ENCODE data around the gene AK8. TPM values are rescaled to one million over a fixed set of nuclear protein-coding genes. Genes with fewer than 3 reads are reported as not detected.

Gene AK8
- total and polyA plus RNA-seq, 11 donors = 0.61 to 1.4 TPM; not detected in 9

DNA sequence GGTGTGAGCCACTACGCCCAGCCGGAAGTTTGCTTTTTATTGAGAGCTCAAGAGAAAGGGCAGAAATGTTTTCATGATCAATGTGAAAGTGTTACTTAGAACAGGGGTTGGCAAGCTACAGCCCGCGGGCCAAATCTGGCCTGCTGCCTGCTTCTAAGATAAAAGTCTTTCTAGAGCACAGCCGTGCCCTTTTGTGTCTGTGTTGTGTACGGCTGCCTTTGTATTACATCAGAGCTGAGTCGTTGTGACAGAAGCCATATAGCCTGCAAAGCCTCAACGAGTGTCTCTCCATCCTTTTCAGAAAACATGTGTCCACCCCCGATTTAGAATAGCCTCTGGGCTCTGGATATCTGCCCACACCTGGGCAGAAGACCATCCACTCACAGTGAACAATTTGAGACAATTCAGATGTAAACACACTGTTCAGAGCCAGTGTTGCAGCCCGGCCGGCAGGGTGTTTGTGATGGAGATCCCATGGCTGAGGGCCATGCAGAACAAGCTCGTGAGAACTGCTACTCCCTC lies 28.8 kb downstream of the AK8 start:
- intact Hi-C loops (cut with DNase I) = no loop called here
- peak overlapping the region in 3 of 12 donors; percentile 15 to 71 (median 28) for H3K27ac ChIP-seq

DNA sequence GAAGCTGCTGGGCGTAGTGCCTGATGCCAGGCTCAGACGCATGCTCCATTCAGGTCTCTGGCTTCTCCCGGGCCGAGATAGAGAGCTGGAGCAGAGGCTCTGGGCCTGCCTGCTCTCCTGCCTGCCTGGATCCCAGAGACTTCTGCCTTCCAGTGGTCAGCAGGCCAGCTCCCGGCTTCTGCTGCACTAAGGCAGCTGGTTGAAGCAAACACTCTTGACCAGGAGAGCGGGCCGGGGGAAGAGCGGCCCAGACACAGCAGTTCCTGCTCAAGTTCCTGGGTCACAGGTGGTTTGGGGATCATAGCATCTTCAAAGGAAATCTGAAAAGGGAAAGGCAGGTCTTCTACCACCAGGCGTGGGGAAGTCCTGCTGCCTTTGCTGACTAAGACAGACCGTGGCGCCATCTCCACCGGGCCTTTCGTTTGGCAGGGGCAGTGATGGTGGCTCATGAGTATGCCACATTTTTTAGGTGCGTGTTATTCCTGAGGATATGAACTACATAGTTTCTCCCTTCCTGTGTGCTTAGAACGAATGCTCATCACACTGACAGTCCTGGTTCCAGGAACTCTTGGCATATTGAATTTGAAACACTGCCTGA lies 31.1 kb downstream of the AK8 start:
- intact Hi-C loops (cut with DNase I) = no loop called here
- 87 to 91% (median 87%) methylated on average over 10 to 15 of the region's 15 CpGs for WGBS, 4 donors
- H3K27ac ChIP-seq = no peak overlapping the region
- ATAC-seq = no peak
- no peaks in the 10 kb centered on the region for H3K36me3 ChIP-seq
- no peak overlapping the region for H3K4me3 ChIP-seq
- H3K4me1 ChIP-seq = no peaks in the 10 kb centered on the region
- DNase-seq = no peak
- H3K27me3 ChIP-seq = no peaks in the 10 kb centered on the region
- TF ChIP-seq, protein P1, sequence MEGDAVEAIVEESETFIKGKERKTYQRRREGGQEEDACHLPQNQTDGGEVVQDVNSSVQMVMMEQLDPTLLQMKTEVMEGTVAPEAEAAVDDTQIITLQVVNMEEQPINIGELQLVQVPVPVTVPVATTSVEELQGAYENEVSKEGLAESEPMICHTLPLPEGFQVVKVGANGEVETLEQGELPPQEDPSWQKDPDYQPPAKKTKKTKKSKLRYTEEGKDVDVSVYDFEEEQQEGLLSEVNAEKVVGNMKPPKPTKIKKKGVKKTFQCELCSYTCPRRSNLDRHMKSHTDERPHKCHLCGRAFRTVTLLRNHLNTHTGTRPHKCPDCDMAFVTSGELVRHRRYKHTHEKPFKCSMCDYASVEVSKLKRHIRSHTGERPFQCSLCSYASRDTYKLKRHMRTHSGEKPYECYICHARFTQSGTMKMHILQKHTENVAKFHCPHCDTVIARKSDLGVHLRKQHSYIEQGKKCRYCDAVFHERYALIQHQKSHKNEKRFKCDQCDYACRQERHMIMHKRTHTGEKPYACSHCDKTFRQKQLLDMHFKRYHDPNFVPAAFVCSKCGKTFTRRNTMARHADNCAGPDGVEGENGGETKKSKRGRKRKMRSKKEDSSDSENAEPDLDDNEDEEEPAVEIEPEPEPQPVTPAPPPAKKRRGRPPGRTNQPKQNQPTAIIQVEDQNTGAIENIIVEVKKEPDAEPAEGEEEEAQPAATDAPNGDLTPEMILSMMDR (IDR thresholded peaks at IDR 0.05) = no peak
- TF ChIP-seq POLR2A (IDR thresholded peaks at IDR 0.05) = no peak
- no peaks in the 10 kb centered on the region for H3K9me3 ChIP-seq

More for the DNA sequence above, 28.8 kb downstream of the AK8 start:
- DNase-seq (peak in 2 of 5 donors; percentile 51 to 65), ATAC-seq (peak; percentile 77 to 93 (median 90))
- H3K9me3 ChIP-seq = no peaks in the 10 kb centered on the region
- no peaks in the 10 kb centered on the region for H3K4me1 ChIP-seq
- H3K27me3 ChIP-seq = no peaks in the 10 kb centered on the region
- H3K4me3 ChIP-seq = no peak overlapping the region
- H3K36me3 ChIP-seq = no peaks in the 10 kb centered on the region
- no peak for TF ChIP-seq POLR2A (IDR thresholded peaks at IDR 0.05)
- TF ChIP-seq, protein P1 (IDR thresholded peaks at IDR 0.05) = no peak
- WGBS, 4 donors = 36 to 48% (median 43%) methylated on average over 12 of the region's 12 CpGs

DNA sequence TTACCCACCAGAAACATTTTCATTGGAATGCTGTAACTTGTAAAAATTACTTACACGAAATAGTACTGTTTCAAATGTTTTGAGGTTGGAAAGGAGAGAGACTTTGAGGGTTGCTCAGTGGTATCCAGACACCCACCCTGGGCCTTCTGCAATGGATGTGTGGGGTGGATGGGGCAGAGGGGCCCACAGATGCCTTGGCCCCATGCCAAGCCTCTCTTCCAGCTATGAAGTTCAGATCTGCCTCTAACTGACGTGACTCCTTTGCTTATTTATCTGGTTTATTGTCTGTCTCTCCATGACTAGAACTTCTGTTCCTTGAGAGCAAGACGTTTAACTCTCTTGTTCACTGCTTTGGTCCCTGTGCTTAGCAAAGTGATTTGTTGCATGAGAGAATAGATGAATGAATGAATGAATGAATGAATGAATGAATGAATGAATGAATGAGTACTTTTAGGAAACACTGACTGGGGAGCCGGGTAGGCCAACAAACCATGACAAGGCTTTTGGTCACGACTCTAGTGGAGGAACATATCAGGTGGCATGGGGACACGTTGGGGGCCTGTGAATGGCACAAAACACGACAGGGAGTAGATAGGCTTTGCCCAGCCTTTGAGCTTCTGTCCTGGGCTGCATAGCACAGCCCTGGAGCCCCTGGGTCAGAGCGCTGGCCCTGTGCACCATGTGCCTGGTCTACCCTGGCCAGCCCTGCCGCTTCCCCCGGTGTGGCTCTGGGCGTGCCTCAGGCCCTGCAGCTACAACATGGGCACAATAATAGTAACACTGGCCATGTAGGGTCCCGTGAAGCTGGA lies 31.8 kb downstream of the AK8 start:
- TF ChIP-seq POLR2A (IDR thresholded peaks at IDR 0.05) = no peak
- TF ChIP-seq, protein P1 (IDR thresholded peaks at IDR 0.05) = no peak
- H3K27me3 ChIP-seq = no peaks in the 10 kb centered on the region
- ATAC-seq (no peak), DNase-seq (no peak)
- H3K27ac ChIP-seq = no peak overlapping the region
- no peak overlapping the region for H3K4me3 ChIP-seq
- WGBS, 4 donors = 83 to 90% (median 86%) methylated on average over 11 to 12 of the region's 12 CpGs
- intact Hi-C loops (cut with DNase I) = no loop called here
- H3K9me3 ChIP-seq = no peaks in the 10 kb centered on the region
- no peaks in the 10 kb centered on the region for H3K36me3 ChIP-seq
- peaks cover 0 to under 1% (median 0%) of the 10 kb centered on the region in 12 donors for H3K4me1 ChIP-seq
